Measurements from ENCODE around the gene BCAN.

- TF ChIP-seq CTCF (IDR thresholded peaks at IDR 0.05) (no peak), POLR2A (IDR thresholded peaks at IDR 0.05) (no peak)
Observed at GRCh38 chr1:156612666-156613065, 29.3 kb upstream of the BCAN start.
